Measurements from ENCODE around the gene IL24. TPM values are rescaled to one million over a fixed set of nuclear protein-coding genes. Genes with fewer than 3 reads are reported as not detected.

The IL24 gene
- total and polyA plus RNA-seq, 10 of the 15 experiments (the other 5 are each of a cell fraction or from before 2014, with no cell fraction given) = 0.05 to 19.8 (median 0.35) TPM; not detected in 1

- in situ Hi-C loops (cut with MboI) (loop anchor here (5.0 kb wide), 1 partner anchor 114 kb away; no protein-coding TSS in a partner anchor), intact Hi-C loops (cut with micrococcal nuclease; ENCODE audit: unreplicated experiment) (no loop called here)
- Histone ChIP-seq H3K9ac (ENCODE audit: control insufficient read depth, insufficient read depth, low read length) (no peak overlapping the region), H3K27me3 (replicated peaks in 1 of 2; ENCODE audit: control insufficient read depth in 2 of 2, insufficient read depth in 2 of 2, low read length in 1 of 2) (no peaks in the 10 kb centered on the region; a peak in 1 of 4 replicates), H3K36me3 (ENCODE audit: control insufficient read depth in 2 of 2, insufficient read depth in 2 of 2, low read length in 1 of 2) (no peaks in the 10 kb centered on the region), H3K4me3 (no peak overlapping the region), H3K4me2 (ENCODE audit: control insufficient read depth, insufficient read depth) (no peak overlapping the region), H3K79me2 (ENCODE audit: control insufficient read depth, insufficient read depth, low read length) (no peaks in the 10 kb centered on the region), H3K27ac (ENCODE audit: control insufficient read depth, insufficient read depth) (no peak overlapping the region), H3K4me1 (ENCODE audit: control insufficient read depth, insufficient read depth, low read length) (no peaks in the 10 kb centered on the region), H4K20me1 (ENCODE audit: control insufficient read depth, insufficient read depth) (no peaks in the 10 kb centered on the region), H2AFZ (ENCODE audit: control insufficient read depth, low read depth, low read length) (no peak overlapping the region), H3K9me3 (replicated peaks; ENCODE audit: control insufficient read depth, insufficient read depth, low read length) (no peaks in the 10 kb centered on the region; the same call in 2 of the 3 replicates)
- FAIRE-seq = no peak
- no TSS peak for BruUV-seq (replicated peaks)
- DNase-seq (ENCODE audit: low read depth, low spot score) = no peak
- ChIA-PET POLR2A (no interaction called here), RAD21 (ENCODE audit: unreplicated experiment) (interaction anchor here (0.9 to 1.1 kb wide), 2 partner anchors 13 to 114 kb away, joined by 4 read pairs; no protein-coding TSS in a partner anchor), CTCF (interaction anchor here (2.1 to 7.3 kb wide), 4 partner anchors 11 to 113 kb away, joined by 5 to 100 read pairs (median 15); no protein-coding TSS in a partner anchor), SMC1A (ENCODE audit: uncharacterized antibody, unreplicated experiment) (interaction anchor here (1.0 to 1.9 kb wide), 3 partner anchors 37 to 101 kb away, joined by 3 to 6 read pairs (median 4); no protein-coding TSS in a partner anchor)
- whole genome bisulfite sequencing (ENCODE audit: insufficient coverage, insufficient replicate concordance, low lambda C conversion rate, missing lambda C conversion rate) = 0% methylated on average over 1 of the region's 1 CpG
- ATAC-seq = no peak
- no peak for TF ChIP-seq ATF3 (IDR thresholded peaks at IDR 0.05; ENCODE audit: borderline replicate concordance, extremely low read depth, low read depth, low read length)
- no peak for TF ChIP-seq ZNF274 (IDR thresholded peaks at IDR 0.05; ENCODE audit: insufficient read depth, insufficient read length)
- TF ChIP-seq NFYB (IDR thresholded peaks at IDR 0.05; ENCODE audit: insufficient read depth, low read depth, low read length) = no peak
- TF ChIP-seq BRCA1 (IDR thresholded peaks at IDR 0.05; ENCODE audit: low read depth, low read length) = no peak
- no peak for TF ChIP-seq RAD21 (IDR thresholded peaks at IDR 0.05; ENCODE audit: insufficient read depth, low read depth, low read length)
- no peak for TF ChIP-seq CREB1 (IDR thresholded peaks at IDR 0.05; ENCODE audit: low read depth)
- TF ChIP-seq, protein P1, sequence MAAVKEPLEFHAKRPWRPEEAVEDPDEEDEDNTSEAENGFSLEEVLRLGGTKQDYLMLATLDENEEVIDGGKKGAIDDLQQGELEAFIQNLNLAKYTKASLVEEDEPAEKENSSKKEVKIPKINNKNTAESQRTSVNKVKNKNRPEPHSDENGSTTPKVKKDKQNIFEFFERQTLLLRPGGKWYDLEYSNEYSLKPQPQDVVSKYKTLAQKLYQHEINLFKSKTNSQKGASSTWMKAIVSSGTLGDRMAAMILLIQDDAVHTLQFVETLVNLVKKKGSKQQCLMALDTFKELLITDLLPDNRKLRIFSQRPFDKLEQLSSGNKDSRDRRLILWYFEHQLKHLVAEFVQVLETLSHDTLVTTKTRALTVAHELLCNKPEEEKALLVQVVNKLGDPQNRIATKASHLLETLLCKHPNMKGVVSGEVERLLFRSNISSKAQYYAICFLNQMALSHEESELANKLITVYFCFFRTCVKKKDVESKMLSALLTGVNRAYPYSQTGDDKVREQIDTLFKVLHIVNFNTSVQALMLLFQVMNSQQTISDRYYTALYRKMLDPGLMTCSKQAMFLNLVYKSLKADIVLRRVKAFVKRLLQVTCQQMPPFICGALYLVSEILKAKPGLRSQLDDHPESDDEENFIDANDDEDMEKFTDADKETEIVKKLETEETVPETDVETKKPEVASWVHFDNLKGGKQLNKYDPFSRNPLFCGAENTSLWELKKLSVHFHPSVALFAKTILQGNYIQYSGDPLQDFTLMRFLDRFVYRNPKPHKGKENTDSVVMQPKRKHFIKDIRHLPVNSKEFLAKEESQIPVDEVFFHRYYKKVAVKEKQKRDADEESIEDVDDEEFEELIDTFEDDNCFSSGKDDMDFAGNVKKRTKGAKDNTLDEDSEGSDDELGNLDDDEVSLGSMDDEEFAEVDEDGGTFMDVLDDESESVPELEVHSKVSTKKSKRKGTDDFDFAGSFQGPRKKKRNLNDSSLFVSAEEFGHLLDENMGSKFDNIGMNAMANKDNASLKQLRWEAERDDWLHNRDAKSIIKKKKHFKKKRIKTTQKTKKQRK (IDR thresholded peaks at IDR 0.05; ENCODE audit: low read depth, low read length) = no peak
- no peak for TF ChIP-seq USF1 (IDR thresholded peaks at IDR 0.05; ENCODE audit: borderline replicate concordance, extremely low read length, insufficient read depth, low read depth, low read length)
- TF ChIP-seq CHD2 (IDR thresholded peaks at IDR 0.05; ENCODE audit: borderline replicate concordance, low read depth, low read length) = no peak
- no peak for TF ChIP-seq POLR2AphosphoS5 (IDR thresholded peaks at IDR 0.05; ENCODE audit: low read length)
- TF ChIP-seq, protein P2, sequence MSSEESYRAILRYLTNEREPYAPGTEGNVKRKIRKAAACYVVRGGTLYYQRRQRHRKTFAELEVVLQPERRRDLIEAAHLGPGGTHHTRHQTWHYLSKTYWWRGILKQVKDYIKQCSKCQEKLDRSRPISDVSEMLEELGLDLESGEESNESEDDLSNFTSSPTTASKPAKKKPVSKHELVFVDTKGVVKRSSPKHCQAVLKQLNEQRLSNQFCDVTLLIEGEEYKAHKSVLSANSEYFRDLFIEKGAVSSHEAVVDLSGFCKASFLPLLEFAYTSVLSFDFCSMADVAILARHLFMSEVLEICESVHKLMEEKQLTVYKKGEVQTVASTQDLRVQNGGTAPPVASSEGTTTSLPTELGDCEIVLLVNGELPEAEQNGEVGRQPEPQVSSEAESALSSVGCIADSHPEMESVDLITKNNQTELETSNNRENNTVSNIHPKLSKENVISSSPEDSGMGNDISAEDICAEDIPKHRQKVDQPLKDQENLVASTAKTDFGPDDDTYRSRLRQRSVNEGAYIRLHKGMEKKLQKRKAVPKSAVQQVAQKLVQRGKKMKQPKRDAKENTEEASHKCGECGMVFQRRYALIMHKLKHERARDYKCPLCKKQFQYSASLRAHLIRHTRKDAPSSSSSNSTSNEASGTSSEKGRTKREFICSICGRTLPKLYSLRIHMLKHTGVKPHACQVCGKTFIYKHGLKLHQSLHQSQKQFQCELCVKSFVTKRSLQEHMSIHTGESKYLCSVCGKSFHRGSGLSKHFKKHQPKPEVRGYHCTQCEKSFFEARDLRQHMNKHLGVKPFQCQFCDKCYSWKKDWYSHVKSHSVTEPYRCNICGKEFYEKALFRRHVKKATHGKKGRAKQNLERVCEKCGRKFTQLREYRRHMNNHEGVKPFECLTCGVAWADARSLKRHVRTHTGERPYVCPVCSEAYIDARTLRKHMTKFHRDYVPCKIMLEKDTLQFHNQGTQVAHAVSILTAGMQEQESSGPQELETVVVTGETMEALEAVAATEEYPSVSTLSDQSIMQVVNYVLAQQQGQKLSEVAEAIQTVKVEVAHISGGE (CRISPR knock-in tag; IDR thresholded peaks at IDR 0.05) = no peak
- TF ChIP-seq E2F4 (IDR thresholded peaks at IDR 0.05; ENCODE audit: low read depth, low read length) = no peak
These were observed 29.0 kb upstream of the IL24 start for GRCh38 chr1:206868264-206868663.
